Measurements from ENCODE around the gene SNX33. TPM values are rescaled to one million over a fixed set of nuclear protein-coding genes. Genes with fewer than 3 reads are reported as not detected.

Gene SNX33
- total RNA-seq, 6 experiments from 2014 or later, result 12.0 to 17.2 (median 14.2) TPM

- TF ChIP-seq CTCF (IDR thresholded peaks at IDR 0.05), result no peak
- TF ChIP-seq POLR2A (IDR thresholded peaks at IDR 0.05), result no peak
- H3K27me3 ChIP-seq, result no peaks in the 10 kb centered on the region
- intact Hi-C loops (cut with DNase I), result no loop called here
- ATAC-seq (peak; percentile 55 to 62 (median 60)), DNase-seq (peak in 1 of 3 donors; percentile 44)
- peaks cover 0 to 2% (median 0%) of the 10 kb centered on the region in 4 donors for H3K36me3 ChIP-seq
- H3K4me3 ChIP-seq, result no peak overlapping the region
- no peaks in the 10 kb centered on the region for H3K9me3 ChIP-seq
- H3K27ac ChIP-seq, result peak overlapping the region in 2 of 3 donors; percentile 36 to 47
- 33% methylated on average over 10 of the region's 11 CpGs for WGBS (ENCODE audit: insufficient coverage, low coverage, low lambda C conversion rate, missing lambda C conversion rate)
- H3K4me1 ChIP-seq, result peaks cover 0 to 46% (median 23%) of the 10 kb centered on the region in 4 donors
Observed at GRCh38 chr15:75663931-75664421, 16.3 kb downstream of the SNX33 start.

GRCh38 chr15:75666823-75667501 is 19.2 kb downstream of the SNX33 start:
- no peak overlapping the region for H3K4me3 ChIP-seq
- H3K36me3 ChIP-seq, result no peaks in the 10 kb centered on the region
- H3K27me3 ChIP-seq, result no peaks in the 10 kb centered on the region
- WGBS (ENCODE audit: insufficient coverage, low coverage, low lambda C conversion rate, missing lambda C conversion rate), result no CpG with 5 or more reads among the region's 15 CpGs
- peaks cover 0 to 30% (median 16%) of the 10 kb centered on the region in 4 donors for H3K4me1 ChIP-seq
- no peaks in the 10 kb centered on the region for H3K9me3 ChIP-seq
- TF ChIP-seq POLR2A (IDR thresholded peaks at IDR 0.05) (no peak), CTCF (IDR thresholded peaks at IDR 0.05) (no peak)
- intact Hi-C loops (cut with DNase I), result no loop called here
- DNase-seq, result peak in 1 of 3 donors; percentile 30
- peak in 1 of 4 donors; percentile 22 for ATAC-seq
- H3K27ac ChIP-seq, result peak overlapping the region in 1 of 3 donors; percentile 29

- whole genome bisulfite sequencing (ENCODE audit: insufficient coverage, low coverage, low lambda C conversion rate, missing lambda C conversion rate), result 80% methylated on average over 1 of the region's 14 CpGs
- ATAC-seq, result no peak
- H3K4me1 ChIP-seq, result peaks cover 0 to 19% (median 8%) of the 10 kb centered on the region in 4 donors
- TF ChIP-seq CTCF (IDR thresholded peaks at IDR 0.05) (no peak), POLR2A (IDR thresholded peaks at IDR 0.05) (no peak)
- no peak for DNase-seq
- intact Hi-C loops (cut with DNase I), result no loop called here
- no peaks in the 10 kb centered on the region for H3K9me3 ChIP-seq
- H3K4me3 ChIP-seq, result no peak overlapping the region
- H3K27ac ChIP-seq, result no peak overlapping the region
- no peaks in the 10 kb centered on the region for H3K36me3 ChIP-seq
- H3K27me3 ChIP-seq, result no peaks in the 10 kb centered on the region
Observed at GRCh38 chr15:75669191-75669878, 21.6 kb downstream of the SNX33 start.

- no peak for DNase-seq
- Histone ChIP-seq H3K9me3 (no peaks in the 10 kb centered on the region), H3K27me3 (no peaks in the 10 kb centered on the region), H3K4me1 (peaks cover 0 to 19% (median 6%) of the 10 kb centered on the region in 4 donors), H3K4me3 (no peak overlapping the region), H3K36me3 (no peaks in the 10 kb centered on the region), H3K27ac (no peak overlapping the region)
- WGBS (ENCODE audit: insufficient coverage, low coverage, low lambda C conversion rate, missing lambda C conversion rate), result 60% methylated on average over 2 of the region's 6 CpGs
- intact Hi-C loops (cut with DNase I), result no loop called here
- no peak for ATAC-seq
- TF ChIP-seq CTCF (IDR thresholded peaks at IDR 0.05) (no peak), POLR2A (IDR thresholded peaks at IDR 0.05) (no peak)
Observed at GRCh38 chr15:75669879-75670212, 22.1 kb downstream of the SNX33 start.

Measured in right lobe of liver (tissue), 6 donors.